Measurements from ENCODE around the gene MOB3C. TPM values are rescaled to one million over a fixed set of nuclear protein-coding genes. Genes with fewer than 3 reads are reported as not detected.
"Not testable (repeated sequence)": the region's sequence is repeated elsewhere in the genome, so short reads cannot be mapped to it uniquely, and the experiment has no call there.

MOB3C gene
- 4.0 and 6.8 TPM in 2 replicates for total RNA-seq (2014; rRNA removed; shearing (Covaris generic))

DNA sequence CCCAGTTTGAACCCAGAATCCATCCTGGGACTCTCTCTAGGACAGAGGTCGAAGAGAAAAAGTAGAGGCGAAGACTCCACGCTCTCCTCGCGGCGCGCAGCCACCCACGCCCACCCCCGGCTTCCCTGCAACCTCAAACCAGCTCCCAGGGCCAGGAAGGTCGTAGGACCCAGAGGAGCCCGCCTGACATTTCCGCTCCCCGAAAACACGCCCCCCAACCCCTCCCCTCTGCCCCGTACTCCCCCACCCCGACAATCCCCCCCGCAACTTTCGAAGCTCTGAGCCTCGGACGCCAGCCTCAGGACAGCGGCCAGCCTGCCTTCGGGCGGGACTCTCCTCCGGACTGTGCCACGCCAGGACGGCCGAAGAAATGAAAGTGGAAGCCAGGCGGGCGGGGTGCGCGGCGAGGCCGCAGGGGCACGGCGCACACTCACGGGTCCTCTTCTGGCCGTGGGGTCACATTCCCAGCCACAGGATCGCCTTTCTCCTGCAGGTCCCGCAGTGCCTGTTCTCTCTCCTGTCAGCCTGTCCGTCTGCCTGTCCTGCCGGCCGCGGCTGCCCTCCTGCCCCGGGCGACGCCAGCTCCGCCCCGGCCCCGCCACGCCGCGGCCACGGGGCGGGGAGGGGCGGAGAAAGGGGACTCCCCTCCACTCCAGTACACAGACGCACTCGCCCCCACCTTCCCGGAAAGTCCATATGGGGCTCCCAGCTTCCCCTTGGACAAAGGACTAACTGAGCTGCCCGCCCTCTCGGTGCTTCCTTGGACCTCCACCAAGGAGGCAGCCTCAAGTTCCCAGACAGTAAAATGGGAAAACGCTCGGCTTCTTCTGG, at the start of gene MOB3C:
Gene MOB3C, minus strand, starts transcription at position 535 of the 831 bp plus-strand sequence. CDS start 3,490 bp downstream, outside the sequence.
- peak; percentile 95 for DNase-seq (ENCODE audit: low spot score)
- in situ Hi-C loops (cut with HindIII; ENCODE audit: low sequenced_read_pairs) = no loop called here

- no peak for DNase-seq (ENCODE audit: low spot score)
Measured at GRCh38 chr1:46665983-46666382, 49.4 kb upstream of the MOB3C start.

DNA sequence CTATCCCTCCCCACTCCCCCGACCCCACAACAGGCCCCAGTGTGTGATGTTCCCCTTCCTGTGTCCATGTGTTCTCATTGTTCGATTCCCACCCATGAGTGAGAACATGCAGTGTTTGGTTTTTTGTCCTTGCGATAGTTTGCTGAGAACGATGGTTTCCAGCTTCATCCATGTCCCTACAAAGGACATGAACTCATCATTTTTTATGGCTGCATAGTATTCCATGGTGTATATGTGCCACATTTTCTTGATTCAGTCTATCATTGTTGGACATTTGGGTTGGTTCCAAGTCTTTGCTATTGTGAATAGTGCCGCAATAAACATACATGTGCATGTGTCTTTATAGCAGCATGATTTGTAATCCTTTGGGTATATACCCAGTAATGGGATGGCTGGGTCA, 46.3 kb upstream of the MOB3C start:
- DNase-seq (ENCODE audit: low spot score); in situ Hi-C loops (cut with HindIII; ENCODE audit: low sequenced_read_pairs): not testable (repeated sequence)

More at GRCh38 chr1:46665983-46666382, 49.4 kb upstream of the MOB3C start:
- in situ Hi-C loops (cut with HindIII; ENCODE audit: low sequenced_read_pairs) = no loop called here

DNA sequence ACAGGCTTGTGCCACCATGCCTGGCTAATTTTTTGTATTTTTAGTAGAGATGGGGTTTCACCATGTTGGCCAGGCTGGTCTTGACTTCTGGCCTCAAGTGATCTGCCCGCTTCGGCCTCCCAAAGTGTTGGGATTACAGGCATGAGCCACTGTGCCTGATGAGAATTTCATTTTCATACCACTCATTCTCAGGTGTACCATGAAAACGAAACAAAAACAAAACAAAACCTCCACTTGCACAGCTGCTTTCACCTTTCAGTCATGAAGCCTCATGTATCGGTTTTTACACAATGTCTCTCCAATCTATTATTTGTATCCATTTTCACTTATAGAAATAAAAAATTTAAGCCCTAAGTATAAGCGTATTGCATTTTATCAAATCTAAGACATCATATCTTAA, 43.5 kb upstream of the MOB3C start:
- in situ Hi-C loops (cut with HindIII; ENCODE audit: low sequenced_read_pairs); DNase-seq (ENCODE audit: low spot score): not testable (repeated sequence)

- no peak for DNase-seq (ENCODE audit: low spot score)
- in situ Hi-C loops (cut with HindIII; ENCODE audit: low sequenced_read_pairs) = no loop called here
Measured at GRCh38 chr1:46659307-46659870, 42.8 kb upstream of the MOB3C start.

- in situ Hi-C loops (cut with HindIII; ENCODE audit: low sequenced_read_pairs) = no loop called here
- no peak for DNase-seq (ENCODE audit: low spot score)
Measured at GRCh38 chr1:46657775-46658174, 41.2 kb upstream of the MOB3C start.

DNA sequence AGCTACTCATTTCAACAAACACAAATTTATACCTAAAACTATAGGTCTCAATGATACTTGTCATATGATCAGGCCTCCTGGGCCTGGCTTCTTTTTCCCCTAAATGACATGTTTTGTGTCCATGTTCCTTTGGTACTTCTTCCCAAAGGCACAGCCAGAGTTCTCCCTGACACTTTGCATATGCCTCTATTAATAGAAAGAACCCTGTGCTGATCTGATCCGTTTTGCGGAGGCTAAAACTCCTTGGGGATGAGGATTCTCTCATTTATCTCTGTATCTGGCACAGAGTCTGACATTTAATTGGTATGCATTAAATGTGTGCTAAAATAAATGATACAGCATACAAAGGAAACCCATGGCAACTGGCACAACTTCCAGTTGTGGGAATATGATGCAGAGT, 40.0 kb upstream of the MOB3C start:
- in situ Hi-C loops (cut with HindIII; ENCODE audit: low sequenced_read_pairs) = no loop called here
- DNase-seq (ENCODE audit: low spot score) = no peak

GRCh38 chr1:46655848-46656247, 39.2 kb upstream of the MOB3C start:
- in situ Hi-C loops (cut with HindIII; ENCODE audit: low sequenced_read_pairs) = no loop called here
- no peak for DNase-seq (ENCODE audit: low spot score)

DNA sequence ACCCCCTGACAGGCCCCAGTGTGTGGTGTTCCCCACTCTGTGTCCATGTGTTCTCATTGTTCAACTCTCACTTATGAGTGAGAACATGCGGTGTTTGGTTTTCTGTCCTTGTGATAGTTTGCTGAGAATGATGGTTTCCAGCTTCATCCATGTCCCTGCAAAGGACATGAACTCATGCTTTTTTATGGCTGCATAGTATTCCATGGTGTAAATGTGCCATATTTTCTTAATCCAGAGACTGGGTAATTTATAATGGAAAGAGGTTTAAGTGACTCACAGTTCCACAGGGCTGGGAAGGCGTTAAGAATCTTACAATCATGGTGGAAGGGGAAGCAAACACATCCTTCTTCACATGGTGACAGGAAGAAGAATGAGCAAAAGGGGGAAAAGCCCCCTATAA, 38.1 kb upstream of the MOB3C start:
- DNase-seq (ENCODE audit: low spot score); in situ Hi-C loops (cut with HindIII; ENCODE audit: low sequenced_read_pairs): not testable (repeated sequence)

- in situ Hi-C loops (cut with HindIII; ENCODE audit: low sequenced_read_pairs) = no loop called here
- no peak for DNase-seq (ENCODE audit: low spot score)
Measured at GRCh38 chr1:46654012-46654411, 37.4 kb upstream of the MOB3C start.

DNA sequence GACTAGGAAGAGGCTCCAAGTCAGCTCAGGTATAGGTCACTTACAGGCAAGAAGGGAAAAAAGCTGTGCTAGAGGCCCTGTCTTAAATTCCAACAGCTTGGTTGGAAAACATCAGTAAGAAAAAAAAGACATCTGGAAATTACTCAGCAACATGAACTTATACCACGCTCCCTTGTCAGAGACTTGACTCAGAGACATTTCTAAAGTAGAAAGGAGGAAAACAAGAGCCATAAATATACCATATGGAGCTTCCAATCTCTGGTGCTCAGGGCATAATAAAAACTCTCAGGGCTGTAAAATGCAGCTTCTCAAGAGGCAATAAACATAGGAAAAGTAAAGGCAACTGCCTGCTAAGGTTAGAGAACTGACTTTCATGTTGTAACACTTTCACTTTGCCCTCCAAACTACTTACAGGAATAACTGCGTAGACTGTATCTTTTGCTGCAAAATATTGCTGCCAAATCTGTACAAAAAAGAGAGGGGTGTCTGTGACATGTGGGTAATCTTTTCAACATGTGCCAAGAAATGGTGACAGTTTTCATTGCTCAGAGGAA, 36.9 kb upstream of the MOB3C start:
- in situ Hi-C loops (cut with HindIII; ENCODE audit: low sequenced_read_pairs) = no loop called here
- no peak for DNase-seq (ENCODE audit: low spot score)

DNA sequence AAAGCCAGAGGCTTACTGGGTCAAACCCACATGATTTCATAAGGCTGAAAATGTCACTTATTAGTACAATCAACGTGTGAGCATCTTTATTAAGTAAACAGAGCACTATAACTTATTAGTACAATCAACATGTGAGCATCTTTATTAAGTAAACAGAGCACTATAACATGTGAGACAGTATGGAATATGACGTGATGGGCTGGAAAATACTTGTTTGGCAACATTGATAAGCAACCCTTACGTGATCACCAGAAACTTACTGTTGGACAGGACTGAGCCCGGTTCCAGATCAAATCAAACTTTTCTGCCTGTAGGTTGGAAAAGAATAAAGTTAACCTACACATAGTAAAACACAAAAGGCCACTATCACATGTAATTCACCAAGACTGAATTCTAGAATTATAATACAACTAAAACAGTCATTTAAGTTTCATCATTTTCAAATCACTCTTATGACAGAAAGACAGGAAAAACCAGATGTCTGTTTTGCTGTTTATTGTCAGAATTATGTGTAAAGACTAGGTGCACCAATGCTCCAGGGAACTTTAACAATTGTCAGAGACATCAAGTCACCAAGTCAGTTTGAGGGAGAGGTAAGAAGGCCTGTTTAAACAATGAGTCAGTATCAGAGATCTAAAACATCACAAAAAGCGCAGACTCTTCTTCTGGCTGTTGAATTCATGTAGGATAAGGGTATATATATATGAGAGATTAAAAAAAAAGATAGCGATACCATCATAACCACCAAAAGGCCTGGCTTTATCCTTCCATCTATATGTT, 35.9 kb upstream of the MOB3C start:
- in situ Hi-C loops (cut with HindIII; ENCODE audit: low sequenced_read_pairs) = no loop called here
- no peak for DNase-seq (ENCODE audit: low spot score)

DNA sequence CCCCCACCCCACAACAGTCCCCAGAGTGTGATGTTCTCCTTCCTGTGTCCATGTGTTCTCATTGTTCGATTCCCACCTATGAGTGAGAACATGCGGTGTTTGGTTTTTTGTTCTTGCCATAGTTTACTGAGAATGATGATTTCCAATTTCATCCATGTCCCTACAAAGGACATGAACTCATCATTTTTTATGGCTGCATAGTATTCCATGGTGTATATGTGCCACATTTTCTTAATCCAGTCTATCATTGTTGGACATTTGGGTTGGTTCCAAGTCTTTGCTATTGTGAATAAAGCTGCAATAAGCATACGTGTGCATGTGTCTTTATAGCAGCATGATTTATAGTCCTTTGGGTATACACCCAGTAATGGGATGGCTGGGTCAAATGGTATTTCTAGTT, 34.5 kb upstream of the MOB3C start:
- in situ Hi-C loops (cut with HindIII; ENCODE audit: low sequenced_read_pairs); DNase-seq (ENCODE audit: low spot score): not testable (repeated sequence)

DNA sequence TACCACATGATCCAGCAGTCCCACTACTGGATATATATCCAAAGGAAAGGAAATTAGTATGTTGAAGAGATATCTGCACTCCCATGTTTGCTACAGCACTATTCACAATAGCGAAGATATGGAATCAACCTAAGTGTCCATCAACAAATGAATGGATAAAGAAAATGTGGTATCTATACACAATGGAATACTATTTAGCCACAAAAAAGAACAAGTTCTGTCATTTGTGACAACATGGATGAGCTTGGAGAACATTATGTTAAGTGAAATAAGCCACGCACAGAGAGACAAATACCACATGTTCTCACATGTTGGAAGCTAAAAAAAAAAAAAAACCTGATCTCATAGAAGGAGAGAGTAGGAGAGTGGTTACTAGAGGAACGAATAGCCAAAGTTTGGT, 33.9 kb upstream of the MOB3C start:
- in situ Hi-C loops (cut with HindIII; ENCODE audit: low sequenced_read_pairs) = no loop called here
- DNase-seq (ENCODE audit: low spot score) = no peak

DNA sequence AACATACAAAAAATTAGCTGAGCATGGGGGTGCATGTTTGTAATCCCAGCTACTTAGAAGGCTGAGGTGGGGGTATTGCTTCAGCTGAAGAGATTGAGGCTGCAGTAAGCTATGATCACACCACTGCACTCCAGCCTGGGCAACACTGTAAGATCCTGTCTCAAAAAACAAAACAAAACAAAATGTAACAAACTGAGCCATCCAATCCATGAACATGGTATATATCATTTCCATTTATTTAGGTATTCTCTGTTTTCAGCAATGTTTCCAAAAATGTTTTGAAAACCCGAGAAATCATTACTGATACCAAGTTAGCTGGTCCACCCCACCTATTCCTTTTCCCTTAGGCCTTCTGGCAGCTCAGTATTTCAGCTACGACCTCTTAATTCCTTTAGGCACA, 33.2 kb upstream of the MOB3C start:
- no peak for DNase-seq (ENCODE audit: low spot score)
- in situ Hi-C loops (cut with HindIII; ENCODE audit: low sequenced_read_pairs) = no loop called here

- no peak for DNase-seq (ENCODE audit: low spot score)
- in situ Hi-C loops (cut with HindIII; ENCODE audit: low sequenced_read_pairs) = no loop called here
Measured at GRCh38 chr1:46647611-46648010, 31.0 kb upstream of the MOB3C start.

DNA sequence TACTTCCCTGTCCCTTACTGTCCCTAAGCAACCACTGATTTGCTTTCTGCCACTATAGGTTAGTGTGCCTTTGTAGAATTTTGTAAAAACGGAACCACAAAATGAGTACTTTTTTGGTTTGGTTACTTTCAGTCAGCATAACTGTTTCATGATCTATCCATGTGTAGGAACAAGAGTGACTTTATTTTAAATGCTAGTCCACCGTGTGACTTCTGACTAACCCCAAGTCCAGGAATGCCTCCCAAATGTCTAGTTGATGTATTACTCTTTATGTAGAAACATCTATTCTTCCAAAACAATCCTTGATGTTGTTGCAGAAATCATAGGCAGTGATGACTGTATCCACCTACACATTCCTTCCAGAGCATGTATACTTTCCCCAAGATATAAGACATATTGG, 30.2 kb upstream of the MOB3C start:
- in situ Hi-C loops (cut with HindIII; ENCODE audit: low sequenced_read_pairs) = no loop called here
- no peak for DNase-seq (ENCODE audit: low spot score)

DNA sequence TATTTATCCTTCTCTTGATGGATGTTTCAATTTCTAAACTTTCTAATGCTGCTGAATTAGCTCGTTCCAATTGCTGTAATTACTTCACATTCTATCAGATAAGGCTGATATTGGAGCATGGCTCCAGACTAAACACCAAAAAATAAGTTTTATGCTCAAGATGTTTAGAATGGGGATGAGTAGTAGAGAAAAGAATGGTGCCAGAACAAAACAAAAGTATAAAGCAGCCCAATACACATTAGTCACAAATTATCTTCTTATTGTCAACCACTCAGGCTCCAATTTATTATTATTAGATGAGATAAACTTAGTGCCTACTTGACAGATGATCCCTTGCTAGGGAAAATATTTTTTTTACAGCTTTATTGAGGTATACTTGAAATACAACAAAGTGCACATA, 29.7 kb upstream of the MOB3C start:
- no peak for DNase-seq (ENCODE audit: low spot score)
- in situ Hi-C loops (cut with HindIII; ENCODE audit: low sequenced_read_pairs) = no loop called here

DNA sequence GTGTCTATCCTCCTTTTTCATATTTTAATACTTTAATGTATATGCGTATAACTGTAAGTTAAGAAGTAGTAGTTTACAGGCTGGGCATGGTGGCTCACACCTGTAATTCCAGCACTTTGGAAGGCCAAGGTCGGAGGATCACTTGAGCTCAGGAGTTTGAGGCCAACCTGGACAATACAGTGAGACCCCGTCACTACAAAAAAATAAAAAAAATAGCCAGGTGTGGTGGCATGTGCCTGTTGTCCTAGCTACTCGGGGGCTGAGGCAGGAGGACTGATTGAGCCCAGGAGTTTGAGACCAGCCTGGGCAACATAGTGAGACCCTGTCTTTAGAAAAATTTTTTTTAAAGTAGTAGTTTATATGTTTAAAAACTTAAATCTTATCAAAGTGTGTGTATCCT, 29.2 kb upstream of the MOB3C start:
- in situ Hi-C loops (cut with HindIII; ENCODE audit: low sequenced_read_pairs) = no loop called here
- no peak for DNase-seq (ENCODE audit: low spot score)

DNA sequence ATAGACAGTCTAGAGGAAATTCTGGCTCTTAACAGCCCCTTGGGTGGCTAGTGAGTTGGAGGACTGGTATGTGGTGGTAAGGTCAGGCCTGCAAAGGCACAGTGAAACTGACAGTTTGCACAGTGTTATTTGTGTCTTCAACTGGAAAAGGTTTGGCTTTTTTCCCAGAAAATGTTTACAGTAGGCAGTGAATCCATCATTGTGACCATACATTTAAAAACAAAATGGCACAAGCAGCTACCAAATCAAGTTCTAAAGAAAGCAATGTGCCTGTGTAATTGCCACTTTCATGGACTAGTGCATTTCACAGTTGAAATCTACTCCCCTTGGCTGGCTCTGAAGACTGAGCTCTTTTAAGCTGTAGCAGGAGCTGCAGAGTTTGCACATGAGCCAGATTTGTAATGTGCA, 26.8 kb upstream of the MOB3C start:
- in situ Hi-C loops (cut with HindIII; ENCODE audit: low sequenced_read_pairs) = no loop called here
- DNase-seq (ENCODE audit: low spot score) = peak; percentile 84
